Astrocyte (in vitro differentiated cells and primary cell): ENCODE data around the gene RNF152.

Source experiments
- CTCF ChIP-seq: IDR thresholded peaks from 2 replicates; pipeline ENCODE4 v1.5.1; 2011; ENCODE audit warnings: low read depth, mild to moderate bottlenecking, inconsistent platforms, low read length, moderate library complexity; ENCODE audit not compliant: insufficient read depth
- EZH2 ChIP-seq: IDR thresholded peaks from 2 replicates; pipeline ENCODE4 v1.6.1; 2012; ENCODE audit warnings: mild to moderate bottlenecking, low read length, inconsistent platforms; ENCODE audit not compliant: insufficient read depth

GRCh38 chr18:61832858-61833257 lies 59.9 kb downstream of the RNF152 start:
- TF ChIP-seq CTCF (no peak), EZH2 (no peak)
